ENCODE results near the gene IL17RD. TPM values are rescaled to one million over a fixed set of nuclear protein-coding genes. Genes with fewer than 3 reads are reported as not detected.

The IL17RD gene
- total RNA-seq, 2 experiments from 2014 or later: 0.02 TPM; not detected in 1

GRCh38 chr3:57154470-57155309 lies 10.5 kb downstream of the IL17RD start:
- no peak for DNase-seq
- no peak overlapping the region for H3K4me3 Mint-ChIP-seq
- CTCF ChIA-PET: no interaction called here
- H3K27me3 Mint-ChIP-seq: peaks cover 69% of the 10 kb centered on the region
- H3K9me3 Mint-ChIP-seq (ENCODE audit: low read depth): no peaks in the 10 kb centered on the region
- H3K36me3 Mint-ChIP-seq: no peaks in the 10 kb centered on the region
- H3K27ac Mint-ChIP-seq: no peak overlapping the region
- ATAC-seq: no peak
- peaks cover 11% of the 10 kb centered on the region for H3K4me1 Mint-ChIP-seq

- H3K27me3 Mint-ChIP-seq: peaks cover 62% of the 10 kb centered on the region
These were observed 12.7 kb downstream of the IL17RD start for GRCh38 chr3:57152151-57153143.

GRCh38 chr3:57151749-57152148 lies 13.4 kb downstream of the IL17RD start:
- H3K9me3 Mint-ChIP-seq (ENCODE audit: low read depth): no peaks in the 10 kb centered on the region
- no peak for DNase-seq
- H3K4me1 Mint-ChIP-seq: no peaks in the 10 kb centered on the region
- peaks cover 61% of the 10 kb centered on the region for H3K27me3 Mint-ChIP-seq
- no peaks in the 10 kb centered on the region for H3K36me3 Mint-ChIP-seq
- CTCF ChIA-PET: interaction anchor here (0.7 kb wide), 1 partner anchor 18 kb away, joined by 3 read pairs; no protein-coding TSS in a partner anchor
- H3K27ac Mint-ChIP-seq: no peak overlapping the region
- no peak overlapping the region for H3K4me3 Mint-ChIP-seq
- ATAC-seq: no peak

More at GRCh38 chr3:57152151-57153143, 12.7 kb downstream of the IL17RD start:
- H3K36me3 Mint-ChIP-seq: no peaks in the 10 kb centered on the region
- no peak overlapping the region for H3K27ac Mint-ChIP-seq
- no peaks in the 10 kb centered on the region for H3K9me3 Mint-ChIP-seq (ENCODE audit: low read depth)
- CTCF ChIA-PET: no interaction called here
- no peaks in the 10 kb centered on the region for H3K4me1 Mint-ChIP-seq
- DNase-seq (no peak), ATAC-seq (no peak)
- no peak overlapping the region for H3K4me3 Mint-ChIP-seq

- Mint-ChIP-seq H3K4me3 (no peak overlapping the region), H3K36me3 (no peaks in the 10 kb centered on the region), H3K27me3 (peaks cover 57% of the 10 kb centered on the region), H3K9me3 (ENCODE audit: low read depth) (no peaks in the 10 kb centered on the region), H3K4me1 (no peaks in the 10 kb centered on the region), H3K27ac (no peak overlapping the region)
- no peak for ATAC-seq
- DNase-seq: no peak
- CTCF ChIA-PET: interaction anchor here (0.7 kb wide), 1 partner anchor 18 kb away, joined by 3 read pairs; no protein-coding TSS in a partner anchor
These were observed 14.1 kb downstream of the IL17RD start for GRCh38 chr3:57151021-57151449.

GRCh38 chr3:57150113-57150581 lies 15.0 kb downstream of the IL17RD start:
- CTCF ChIA-PET: no interaction called here
- no peak overlapping the region for H3K4me3 Mint-ChIP-seq
- DNase-seq (no peak), ATAC-seq (no peak)
- H3K4me1 Mint-ChIP-seq: no peaks in the 10 kb centered on the region
- H3K27me3 Mint-ChIP-seq: peaks cover 57% of the 10 kb centered on the region
- H3K9me3 Mint-ChIP-seq (ENCODE audit: low read depth): no peaks in the 10 kb centered on the region
- H3K36me3 Mint-ChIP-seq: no peaks in the 10 kb centered on the region
- no peak overlapping the region for H3K27ac Mint-ChIP-seq

- no peak overlapping the region for H3K4me3 Mint-ChIP-seq
- no peaks in the 10 kb centered on the region for H3K9me3 Mint-ChIP-seq (ENCODE audit: low read depth)
- no peak for ATAC-seq
- no peak for DNase-seq
- H3K27ac Mint-ChIP-seq: no peak overlapping the region
- H3K36me3 Mint-ChIP-seq: no peaks in the 10 kb centered on the region
- H3K4me1 Mint-ChIP-seq: no peaks in the 10 kb centered on the region
- CTCF ChIA-PET: interaction anchor here (0.9 kb wide), 1 partner anchor 23 kb away, joined by 3 read pairs; no protein-coding TSS in a partner anchor
- peaks cover 49% of the 10 kb centered on the region for H3K27me3 Mint-ChIP-seq
These were observed 18.1 kb downstream of the IL17RD start for GRCh38 chr3:57147071-57147470.

GRCh38 chr3:57145852-57146251 lies 19.3 kb downstream of the IL17RD start:
- Mint-ChIP-seq H3K27me3 (peaks cover 44% of the 10 kb centered on the region), H3K4me1 (no peaks in the 10 kb centered on the region), H3K27ac (no peak overlapping the region), H3K9me3 (ENCODE audit: low read depth) (no peaks in the 10 kb centered on the region), H3K36me3 (no peaks in the 10 kb centered on the region), H3K4me3 (no peak overlapping the region)
- ATAC-seq: no peak
- no peak for DNase-seq
- CTCF ChIA-PET: interaction anchor here (0.7 kb wide), 1 partner anchor 43 kb away, joined by 4 read pairs; no protein-coding TSS in a partner anchor

- DNase-seq (no peak), ATAC-seq (no peak)
- no peaks in the 10 kb centered on the region for H3K4me1 Mint-ChIP-seq
- no peak overlapping the region for H3K27ac Mint-ChIP-seq
- H3K36me3 Mint-ChIP-seq: no peaks in the 10 kb centered on the region
- H3K27me3 Mint-ChIP-seq: peaks cover 42% of the 10 kb centered on the region
- CTCF ChIA-PET: no interaction called here
- H3K4me3 Mint-ChIP-seq: no peak overlapping the region
- H3K9me3 Mint-ChIP-seq (ENCODE audit: low read depth): no peaks in the 10 kb centered on the region
These were observed 20.2 kb downstream of the IL17RD start for GRCh38 chr3:57144952-57145351.

GRCh38 chr3:57143886-57144459 lies 21.2 kb downstream of the IL17RD start:
- H3K4me3 Mint-ChIP-seq: no peak overlapping the region
- H3K27me3 Mint-ChIP-seq: peaks cover 43% of the 10 kb centered on the region
- DNase-seq (no peak), ATAC-seq (no peak)
- CTCF ChIA-PET: interaction anchor here (0.6 kb wide), 1 partner anchor 28 kb away, joined by 3 read pairs; no protein-coding TSS in a partner anchor
- no peaks in the 10 kb centered on the region for H3K9me3 Mint-ChIP-seq (ENCODE audit: low read depth)
- H3K4me1 Mint-ChIP-seq: no peaks in the 10 kb centered on the region
- H3K27ac Mint-ChIP-seq: no peak overlapping the region
- no peaks in the 10 kb centered on the region for H3K36me3 Mint-ChIP-seq

GRCh38 chr3:57142411-57142723 lies 22.8 kb downstream of the IL17RD start:
- Mint-ChIP-seq H3K27ac (no peak overlapping the region), H3K9me3 (ENCODE audit: low read depth) (no peaks in the 10 kb centered on the region)

GRCh38 chr3:57141719-57142410 lies 23.3 kb downstream of the IL17RD start:
- H3K27me3 Mint-ChIP-seq: peaks cover 50% of the 10 kb centered on the region
- no peaks in the 10 kb centered on the region for H3K36me3 Mint-ChIP-seq
- no peaks in the 10 kb centered on the region for H3K4me1 Mint-ChIP-seq
- H3K27ac Mint-ChIP-seq: no peak overlapping the region
- DNase-seq (no peak), ATAC-seq (no peak)
- CTCF ChIA-PET: no interaction called here
- no peaks in the 10 kb centered on the region for H3K9me3 Mint-ChIP-seq (ENCODE audit: low read depth)
- no peak overlapping the region for H3K4me3 Mint-ChIP-seq

More at GRCh38 chr3:57142411-57142723, 22.8 kb downstream of the IL17RD start:
- CTCF ChIA-PET: no interaction called here
- Mint-ChIP-seq H3K36me3 (no peaks in the 10 kb centered on the region), H3K4me1 (no peaks in the 10 kb centered on the region), H3K4me3 (no peak overlapping the region), H3K27me3 (peaks cover 47% of the 10 kb centered on the region)
- no peak for ATAC-seq
- DNase-seq: no peak

GRCh38 chr3:57140894-57141293 lies 24.3 kb downstream of the IL17RD start:
- Mint-ChIP-seq H3K27ac (no peak overlapping the region), H3K27me3 (peaks cover 56% of the 10 kb centered on the region), H3K4me1 (no peaks in the 10 kb centered on the region), H3K4me3 (no peak overlapping the region), H3K9me3 (ENCODE audit: low read depth) (no peaks in the 10 kb centered on the region), H3K36me3 (no peaks in the 10 kb centered on the region)
- CTCF ChIA-PET: interaction anchor here (0.9 kb wide), 1 partner anchor 29 kb away, joined by 3 read pairs; no protein-coding TSS in a partner anchor
- ATAC-seq: no peak
- no peak for DNase-seq

Measured in activated CD8-positive, alpha-beta memory T cell treated with anti-CD3 and anti-CD28 coated beads, Interleukin-2, amount 10 ng/mL, durations not matched to agents 7 days and 5 days (primary cell).